AG09319 (cell line): ENCODE measurements around the gene GRK5.

ENCODE experiments used
- DNase-seq: peaks from one replicate; pipeline ENCODE4 v3.0.0-alpha.2; 2010; ENCODE audit warnings: low read depth; ENCODE audit errors: extremely low read depth
- TF ChIP-seq, protein P1 (sequence below): IDR thresholded peaks from 2 replicates; pipeline ENCODE4 v1.5.1; 2011; ENCODE audit warnings: low read depth, mild to moderate bottlenecking, inconsistent platforms, low read length, moderate library complexity

GRK5 gene

GRCh38 chr10:119406137-119406536 lies 198.8 kb downstream of the GRK5 start:
- TF ChIP-seq, protein P1, sequence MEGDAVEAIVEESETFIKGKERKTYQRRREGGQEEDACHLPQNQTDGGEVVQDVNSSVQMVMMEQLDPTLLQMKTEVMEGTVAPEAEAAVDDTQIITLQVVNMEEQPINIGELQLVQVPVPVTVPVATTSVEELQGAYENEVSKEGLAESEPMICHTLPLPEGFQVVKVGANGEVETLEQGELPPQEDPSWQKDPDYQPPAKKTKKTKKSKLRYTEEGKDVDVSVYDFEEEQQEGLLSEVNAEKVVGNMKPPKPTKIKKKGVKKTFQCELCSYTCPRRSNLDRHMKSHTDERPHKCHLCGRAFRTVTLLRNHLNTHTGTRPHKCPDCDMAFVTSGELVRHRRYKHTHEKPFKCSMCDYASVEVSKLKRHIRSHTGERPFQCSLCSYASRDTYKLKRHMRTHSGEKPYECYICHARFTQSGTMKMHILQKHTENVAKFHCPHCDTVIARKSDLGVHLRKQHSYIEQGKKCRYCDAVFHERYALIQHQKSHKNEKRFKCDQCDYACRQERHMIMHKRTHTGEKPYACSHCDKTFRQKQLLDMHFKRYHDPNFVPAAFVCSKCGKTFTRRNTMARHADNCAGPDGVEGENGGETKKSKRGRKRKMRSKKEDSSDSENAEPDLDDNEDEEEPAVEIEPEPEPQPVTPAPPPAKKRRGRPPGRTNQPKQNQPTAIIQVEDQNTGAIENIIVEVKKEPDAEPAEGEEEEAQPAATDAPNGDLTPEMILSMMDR = no peak
- DNase-seq = no peak

DNA sequence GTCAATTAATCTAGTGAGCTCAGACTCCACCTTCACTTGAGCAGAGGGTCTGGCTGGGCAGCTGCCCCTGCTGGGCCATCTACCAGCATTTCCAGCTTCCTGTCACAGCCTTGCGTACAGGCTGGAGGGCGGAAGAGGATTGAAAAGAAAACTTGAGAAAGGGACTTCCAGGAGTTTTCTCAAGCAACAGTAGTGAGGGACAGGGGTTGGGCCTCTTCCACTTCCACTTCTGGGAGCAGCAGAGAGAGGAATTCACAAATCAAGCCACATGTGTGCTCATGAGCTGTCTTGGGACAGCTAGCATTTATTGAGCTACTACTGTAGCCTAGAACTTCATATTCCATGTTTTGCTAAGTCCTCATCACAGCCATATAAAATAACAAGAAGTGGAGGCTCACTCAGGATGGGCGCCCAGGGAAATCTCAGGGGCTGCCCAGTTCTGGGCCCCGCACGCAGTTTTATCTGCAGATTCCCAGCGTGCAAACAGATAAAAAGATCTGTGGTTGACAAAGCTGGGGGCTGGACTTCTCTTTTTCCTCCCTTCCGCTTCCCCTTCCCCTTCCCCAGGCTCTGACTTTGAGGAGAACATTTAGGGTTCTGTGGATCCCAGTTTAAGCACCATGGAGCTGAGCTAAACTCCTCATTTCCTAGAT lies 199.4 kb downstream of the GRK5 start:
- DNase-seq = no peak
- TF ChIP-seq, protein P1 = no peak

- TF ChIP-seq, protein P1 = no peak
These were observed 199.9 kb downstream of the GRK5 start for GRCh38 chr10:119407254-119407777.

GRCh38 chr10:119408072-119408471 lies 200.7 kb downstream of the GRK5 start:
- TF ChIP-seq, protein P1 = no peak
- DNase-seq = no peak

More at GRCh38 chr10:119407254-119407777, 199.9 kb downstream of the GRK5 start:
- DNase-seq = no peak

DNA sequence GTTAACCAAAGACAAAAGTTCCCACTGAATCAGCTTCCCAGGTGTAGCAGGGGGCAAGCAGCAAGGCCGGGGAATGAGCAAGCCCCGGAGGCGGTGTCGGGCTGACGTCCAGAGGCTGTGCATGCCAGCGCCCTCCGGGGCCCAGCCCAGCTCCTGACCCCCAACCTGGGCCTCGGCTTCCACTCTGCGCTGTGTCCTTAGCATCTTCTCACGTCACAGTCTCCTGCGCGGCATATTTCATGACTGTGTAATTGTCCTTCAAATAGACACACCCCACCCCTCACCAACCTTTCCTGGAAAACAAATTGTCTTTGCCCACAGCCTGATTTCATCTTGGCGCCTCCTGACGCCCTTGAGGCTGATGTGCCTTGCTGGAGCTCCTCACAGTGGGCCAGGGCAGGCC lies 201.6 kb downstream of the GRK5 start:
- TF ChIP-seq, protein P1 = no peak
- DNase-seq = no peak

DNA sequence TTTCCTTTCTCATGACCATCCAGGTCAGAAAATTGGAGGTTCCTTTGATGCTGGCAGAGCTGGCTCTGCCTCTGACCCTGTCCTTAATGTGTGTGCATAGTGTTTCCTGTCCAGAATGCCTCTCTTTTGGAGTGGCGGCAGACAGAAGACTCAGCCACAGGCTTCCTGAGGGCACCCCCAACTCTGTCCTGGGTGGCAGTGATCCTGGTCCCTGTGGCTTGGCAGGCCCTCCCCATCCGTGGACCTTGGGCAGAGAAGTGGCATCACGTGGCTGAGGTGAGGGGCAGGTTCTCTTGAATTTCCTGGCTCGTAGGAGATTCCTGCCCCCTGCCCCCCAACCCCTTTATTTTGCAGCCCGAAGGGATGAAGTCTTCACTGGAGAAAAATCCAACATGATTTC lies 202.0 kb downstream of the GRK5 start:
- TF ChIP-seq, protein P1 = no peak
- no peak for DNase-seq

DNA sequence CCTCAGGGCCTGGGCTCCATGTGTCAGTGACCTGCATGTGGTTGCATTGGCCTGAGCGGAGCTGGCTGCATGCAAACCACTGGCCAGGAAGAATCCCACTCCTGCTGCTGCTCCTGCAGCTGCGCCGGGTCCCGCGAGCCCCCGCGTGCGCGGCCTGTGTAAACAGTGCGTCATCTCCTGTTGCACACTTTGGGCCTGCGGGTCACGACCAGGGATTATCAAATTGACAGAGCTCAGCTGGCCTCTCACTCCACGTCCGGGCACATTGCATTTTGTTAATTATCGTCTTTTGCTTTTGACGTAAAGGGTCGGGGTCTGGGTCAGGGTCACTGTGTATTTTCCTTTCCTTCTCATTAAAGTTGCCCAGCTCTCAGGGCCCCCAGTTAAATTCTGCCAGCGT lies 202.5 kb downstream of the GRK5 start:
- TF ChIP-seq, protein P1 = no peak
- no peak for DNase-seq
